ENCODE results near the gene GCK. TPM values are rescaled to one million over a fixed set of nuclear protein-coding genes. Genes with fewer than 3 reads are reported as not detected.

The GCK gene
- polyA plus RNA-seq, 1 experiment, result 0.35 TPM

- Histone ChIP-seq H3K4me3 (ENCODE audit: low read depth, low read length) (no peak overlapping the region), H3K27ac (ENCODE audit: low read depth, low read length) (peak overlapping the region; percentile 3), H3K27me3 (ENCODE audit: control insufficient read depth, insufficient read depth, low read length) (peaks cover 29% of the 10 kb centered on the region), H3K9me3 (ENCODE audit: control insufficient read depth, insufficient read depth, low read length) (peaks cover 10% of the 10 kb centered on the region)
- CTCF ChIA-PET, result interaction anchor here (1.2 to 1.7 kb wide), 2 partner anchors 11 to 48 kb away, joined by 3 to 10 read pairs; no protein-coding TSS in a partner anchor
- POLR2A ChIA-PET, result interaction anchor here (1.2 kb wide), 1 partner anchor 15 kb away, joined by 5 read pairs; no protein-coding TSS in a partner anchor
- TF ChIP-seq CTCF (IDR thresholded peaks at IDR 0.05; ENCODE audit: low read depth, low read length), result no peak
- no peak for DNase-seq (ENCODE audit: low read depth, low spot score)
These were observed 41.1 kb downstream of the GCK start for GRCh38 chr7:44148166-44148565.

GRCh38 chr7:44147026-44147991, 41.9 kb downstream of the GCK start:
- peaks cover 10% of the 10 kb centered on the region for H3K9me3 ChIP-seq (ENCODE audit: control insufficient read depth, insufficient read depth, low read length)
- no peak for TF ChIP-seq CTCF (IDR thresholded peaks at IDR 0.05; ENCODE audit: low read depth, low read length)
- no peak for DNase-seq (ENCODE audit: low read depth, low spot score)
- no peak overlapping the region for H3K4me3 ChIP-seq (ENCODE audit: low read depth, low read length)
- ChIA-PET CTCF (interaction anchor here (0.7 to 1.7 kb wide), 3 partner anchors 10 to 54 kb away, joined by 3 to 10 read pairs (median 3); no protein-coding TSS in a partner anchor), POLR2A (interaction anchor here (0.7 to 1.5 kb wide), 3 partner anchors 16 to 53 kb away, joined by 3 to 5 read pairs (median 5); partner anchors contain the start of genes POLD2 and YKT6)
- H3K27ac ChIP-seq (ENCODE audit: low read depth, low read length), result no peak overlapping the region
- H3K27me3 ChIP-seq (ENCODE audit: control insufficient read depth, insufficient read depth, low read length), result peaks cover 29% of the 10 kb centered on the region

GRCh38 chr7:44145969-44146911, 43.0 kb downstream of the GCK start:
- ChIA-PET POLR2A (interaction anchor here (0.7 to 1.5 kb wide), 2 partner anchors 23 to 58 kb away, joined by 3 to 5 read pairs; partner anchors contain the start of gene POLD2), CTCF (no interaction called here)
- H3K9me3 ChIP-seq (ENCODE audit: control insufficient read depth, insufficient read depth, low read length), result peaks cover 10% of the 10 kb centered on the region
- TF ChIP-seq CTCF (IDR thresholded peaks at IDR 0.05; ENCODE audit: low read depth, low read length), result no peak
- DNase-seq (ENCODE audit: low read depth, low spot score), result no peak
- peaks cover 35% of the 10 kb centered on the region for H3K27me3 ChIP-seq (ENCODE audit: control insufficient read depth, insufficient read depth, low read length)
- no peak overlapping the region for H3K27ac ChIP-seq (ENCODE audit: low read depth, low read length)
- peak overlapping the region; percentile 53 for H3K4me3 ChIP-seq (ENCODE audit: low read depth, low read length)

- no peak for DNase-seq (ENCODE audit: low read depth, low spot score)
- no peak overlapping the region for H3K27ac ChIP-seq (ENCODE audit: low read depth, low read length)
- H3K4me3 ChIP-seq (ENCODE audit: low read depth, low read length), result peak overlapping the region; percentile 53
- H3K9me3 ChIP-seq (ENCODE audit: control insufficient read depth, insufficient read depth, low read length), result peaks cover 10% of the 10 kb centered on the region
- H3K27me3 ChIP-seq (ENCODE audit: control insufficient read depth, insufficient read depth, low read length), result peaks cover 35% of the 10 kb centered on the region
- CTCF ChIA-PET, result no interaction called here
- POLR2A ChIA-PET, result no interaction called here
- no peak for TF ChIP-seq CTCF (IDR thresholded peaks at IDR 0.05; ENCODE audit: low read depth, low read length)
These were observed 43.7 kb downstream of the GCK start for GRCh38 chr7:44145479-44145968.

All from AG04450 (cell line).